ENCODE results near the gene PPP1R2.
A peak's percentile ranks its signal among the peaks of the same experiment; 100 is the strongest.

The PPP1R2 gene

GRCh38 chr3:195565716-195566115, 22.6 kb upstream of the PPP1R2 start:
- no peak for DNase-seq (ENCODE audit: low read depth)

DNA sequence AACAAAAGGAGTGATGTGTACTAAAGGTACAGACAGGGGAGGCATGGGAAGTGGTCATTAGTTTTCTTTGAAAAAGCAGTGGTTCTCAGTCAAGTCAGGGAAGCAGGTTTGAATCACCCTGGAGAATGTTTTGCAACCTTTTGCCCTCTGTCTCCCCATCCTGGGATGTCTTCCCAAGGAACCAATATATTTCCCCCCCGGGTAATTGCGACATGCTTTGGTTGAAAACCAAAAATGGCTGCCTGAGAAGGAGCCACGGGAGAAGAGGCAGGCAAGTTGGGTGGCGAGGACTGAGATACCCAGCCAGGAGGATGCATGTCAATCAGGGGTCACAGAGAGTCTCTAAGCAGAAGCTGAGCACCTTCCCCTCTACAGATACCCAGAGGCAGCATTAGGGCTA, 20.2 kb upstream of the PPP1R2 start:
- no peak for DNase-seq (ENCODE audit: low read depth)

- DNase-seq (ENCODE audit: low read depth), result peak; percentile 10
These were observed 16.7 kb upstream of the PPP1R2 start for GRCh38 chr3:195559723-195560409.

DNA sequence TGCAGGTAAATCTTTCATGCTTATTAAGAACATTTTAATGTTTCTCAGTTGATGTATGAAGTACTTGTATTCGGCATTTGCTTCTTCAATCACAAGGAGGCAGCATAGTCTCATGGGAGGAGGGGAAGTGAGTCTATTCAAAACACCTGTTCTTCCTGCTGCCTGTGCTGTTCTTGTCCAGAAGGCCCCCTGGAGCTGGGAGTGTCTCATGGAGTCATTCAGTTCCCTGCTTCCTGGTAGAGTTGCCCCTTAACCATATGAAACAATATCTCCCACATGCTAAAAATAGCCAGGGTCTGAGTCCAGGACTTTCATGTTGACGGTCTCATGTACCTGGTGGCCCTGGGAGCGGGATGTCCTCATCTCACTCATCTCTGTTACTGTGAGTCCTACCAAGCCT, 15.5 kb upstream of the PPP1R2 start:
- peak; percentile 33 for DNase-seq (ENCODE audit: low read depth)

- DNase-seq (ENCODE audit: low read depth), result no peak
These were observed 14.2 kb upstream of the PPP1R2 start for GRCh38 chr3:195557322-195557721.

DNA sequence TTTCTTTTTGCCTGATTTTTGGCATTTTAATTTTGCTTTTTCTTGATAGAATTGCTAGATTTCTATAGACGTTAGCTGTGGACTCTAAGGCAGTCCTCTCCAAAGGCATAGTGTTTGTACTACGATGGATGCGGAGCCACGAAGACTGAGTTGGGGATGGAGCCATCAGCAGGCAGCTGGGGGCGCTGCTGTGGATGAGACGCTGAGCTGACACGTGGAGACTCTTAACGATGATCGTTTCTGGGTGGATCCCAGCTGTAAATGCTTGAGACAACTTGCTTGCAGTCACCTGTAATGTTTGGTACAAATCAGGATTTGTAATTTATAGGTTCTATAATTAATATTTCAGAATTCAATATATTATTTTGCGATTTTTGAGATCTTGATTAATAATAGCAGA, 13.3 kb upstream of the PPP1R2 start:
- DNase-seq (ENCODE audit: low read depth), result peak; percentile 10

DNA sequence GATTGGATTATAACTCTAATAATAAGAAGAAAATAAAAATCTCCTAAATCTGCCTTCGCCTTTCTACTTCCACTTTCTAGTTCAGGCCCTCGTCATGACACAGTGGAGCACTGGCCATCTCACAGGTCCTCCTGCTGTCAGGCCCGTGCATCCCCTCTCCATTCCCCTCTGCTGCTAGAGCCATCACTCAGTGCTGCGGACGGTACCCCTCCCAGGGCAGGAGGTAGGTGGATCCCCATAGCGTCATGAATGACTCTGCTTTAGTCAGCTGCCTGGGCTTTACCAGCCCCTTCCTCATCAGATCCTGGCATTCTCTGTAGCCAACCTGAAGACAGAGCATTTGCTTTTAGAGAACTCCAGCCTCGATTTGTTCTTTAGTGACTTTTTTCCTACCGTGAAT, 12.0 kb upstream of the PPP1R2 start:
- DNase-seq (ENCODE audit: low read depth), result no peak

DNA sequence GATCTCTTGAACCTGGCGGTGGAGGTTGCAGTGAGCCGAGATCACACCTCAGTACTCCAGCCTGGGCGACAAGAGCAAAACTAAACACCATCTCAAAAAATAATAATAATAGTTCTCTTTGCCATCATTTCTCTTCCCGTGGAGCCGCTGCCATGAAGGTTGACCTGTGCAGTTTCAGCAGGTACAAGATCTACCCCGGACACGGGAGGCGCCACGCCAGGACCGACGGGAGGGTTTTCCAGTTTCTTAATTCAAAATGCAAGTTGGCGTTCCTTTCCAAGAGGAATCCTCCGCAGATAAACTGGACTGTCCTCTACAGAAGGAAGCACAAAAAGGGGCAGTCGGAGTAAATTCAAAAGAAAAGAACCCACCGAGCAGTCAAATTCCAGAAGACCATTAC, 11.3 kb upstream of the PPP1R2 start:
- no peak for DNase-seq (ENCODE audit: low read depth)

DNA sequence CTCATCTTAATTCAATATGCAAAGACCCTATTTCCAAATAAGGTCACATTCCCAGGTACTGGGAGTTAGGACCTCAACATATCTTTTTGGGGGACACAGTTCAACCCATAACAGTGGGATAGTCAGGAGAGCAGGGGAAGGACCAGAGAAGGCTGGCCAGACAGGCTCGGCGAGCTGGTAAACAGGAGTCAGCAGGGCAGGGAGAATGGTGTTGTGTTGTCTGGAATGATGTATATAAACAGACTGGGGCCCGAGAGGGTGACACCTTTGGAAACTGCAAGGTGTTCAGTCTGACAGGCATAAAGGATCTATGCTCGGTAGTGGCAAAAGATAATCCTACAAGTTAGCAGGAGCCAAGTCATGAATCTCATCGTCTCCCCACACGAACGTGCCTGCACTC, 10.1 kb upstream of the PPP1R2 start:
- no peak for DNase-seq (ENCODE audit: low read depth)

DNA sequence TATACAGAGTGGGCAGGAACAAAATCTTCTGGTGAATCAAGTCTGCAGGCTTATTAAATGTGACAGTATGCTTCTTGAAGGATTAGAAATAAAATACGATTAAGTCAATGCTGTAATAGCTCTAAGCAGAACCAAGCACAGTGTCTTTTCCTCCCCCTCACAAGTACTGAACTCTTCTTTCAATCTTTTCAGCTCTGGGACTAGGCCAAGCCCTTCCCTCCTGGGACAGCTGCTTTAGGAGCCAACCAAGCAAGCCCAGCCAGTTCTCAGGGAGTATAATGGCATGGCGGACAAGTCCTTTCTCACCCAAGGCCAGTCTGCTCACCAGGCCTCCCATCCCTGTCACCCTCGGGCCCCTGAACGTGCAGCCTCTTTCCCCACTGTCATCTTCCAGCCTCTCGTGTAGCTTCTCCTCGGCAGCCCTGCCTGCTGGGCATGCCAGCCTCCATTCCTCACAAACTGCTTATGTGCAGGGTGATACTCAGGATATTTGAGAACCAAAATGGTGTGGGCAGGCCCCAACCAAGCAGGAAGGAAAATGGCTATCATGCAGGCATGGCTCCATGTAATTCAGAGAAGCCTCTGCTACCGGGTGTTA, 8.4 kb upstream of the PPP1R2 start:
- peak; percentile 13 for DNase-seq (ENCODE audit: low read depth)

GRCh38 chr3:195550723-195551122, 7.6 kb upstream of the PPP1R2 start:
- DNase-seq (ENCODE audit: low read depth), result no peak

- DNase-seq (ENCODE audit: low read depth), result no peak
These were observed 6.9 kb upstream of the PPP1R2 start for GRCh38 chr3:195549931-195550519.

GRCh38 chr3:195548987-195549386, 5.9 kb upstream of the PPP1R2 start:
- no peak for DNase-seq (ENCODE audit: low read depth)

- no peak for DNase-seq (ENCODE audit: low read depth)
These were observed 5.4 kb upstream of the PPP1R2 start for GRCh38 chr3:195548501-195548900.

DNA sequence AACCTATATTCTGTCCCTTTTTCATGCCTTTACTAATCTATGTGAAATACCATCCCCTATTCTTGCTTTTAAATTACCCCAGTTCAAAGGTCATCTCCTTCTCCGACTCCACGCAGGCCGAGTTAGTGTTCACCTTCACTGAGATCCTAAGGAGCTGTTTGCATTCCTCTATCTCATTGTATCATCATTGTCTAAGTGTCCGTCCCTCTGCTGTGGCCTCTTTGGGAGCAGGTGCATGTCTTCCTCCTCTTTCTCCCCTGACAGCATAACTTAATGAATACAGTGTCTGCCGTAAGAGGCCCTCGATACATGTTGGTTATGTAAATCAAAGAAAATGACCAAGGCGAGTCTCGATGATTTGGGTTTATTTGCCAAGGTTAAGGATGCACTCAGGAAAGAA, 4.9 kb upstream of the PPP1R2 start:
- DNase-seq (ENCODE audit: low read depth), result no peak

DNA sequence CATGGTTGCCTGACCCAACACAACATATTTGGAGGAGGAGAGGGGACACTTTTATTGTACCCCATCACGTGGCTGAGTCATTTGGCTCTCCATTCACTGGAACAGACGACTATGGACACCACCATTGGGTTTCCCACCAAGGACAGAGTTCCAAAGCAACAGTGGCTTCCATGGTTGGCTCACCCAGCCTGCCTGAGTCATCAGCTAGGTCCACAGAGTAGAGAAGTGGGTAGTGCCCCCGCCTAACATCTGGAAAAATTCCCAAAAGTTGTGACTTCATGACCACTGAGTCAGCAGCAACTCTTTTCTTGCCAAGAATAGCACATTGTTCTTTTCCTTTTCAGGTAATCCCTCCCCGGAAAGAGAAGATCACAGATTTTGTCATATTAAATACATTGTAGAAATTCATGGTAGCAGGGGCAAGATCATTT, 3.0 kb upstream of the PPP1R2 start:
- peak; percentile 85 for DNase-seq (ENCODE audit: low read depth)

DNA sequence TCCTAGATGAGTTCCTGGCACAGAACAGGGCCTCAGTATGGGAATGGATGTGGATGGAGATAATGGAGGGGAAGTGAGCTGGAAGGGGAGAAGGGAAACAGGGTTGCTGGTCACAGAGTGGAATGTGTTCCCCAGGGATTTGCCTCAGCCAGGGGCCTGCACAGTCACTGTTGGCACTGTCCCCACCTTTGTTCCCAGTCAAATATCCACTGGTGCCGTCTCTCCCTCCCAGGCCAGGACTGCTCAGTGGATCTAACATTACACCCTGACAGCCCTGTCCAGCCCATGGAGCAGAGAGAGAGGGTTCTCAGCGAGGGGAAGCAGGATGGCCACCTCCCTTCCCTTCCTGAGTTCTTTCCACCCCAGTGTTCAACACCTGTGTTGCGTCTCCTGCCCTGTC, 1.5 kb upstream of the PPP1R2 start:
- no peak for DNase-seq (ENCODE audit: low read depth)

DNA sequence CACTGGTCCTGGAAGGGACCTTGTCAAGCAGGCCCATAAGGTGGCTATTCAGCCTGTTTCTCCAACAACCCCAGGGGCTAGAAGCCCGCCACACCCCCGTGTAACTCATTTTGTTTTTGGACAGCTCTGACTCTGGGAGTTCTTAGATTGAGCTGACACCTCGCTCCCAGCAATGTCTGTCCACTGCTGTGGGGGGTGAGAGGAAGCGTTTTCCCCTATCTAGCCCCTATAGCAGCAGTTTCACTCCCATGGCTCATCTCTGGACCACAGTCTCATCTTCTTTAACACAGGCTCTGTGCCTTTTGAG, 1.1 kb upstream of the PPP1R2 start:
- no peak for DNase-seq (ENCODE audit: low read depth)

DNA sequence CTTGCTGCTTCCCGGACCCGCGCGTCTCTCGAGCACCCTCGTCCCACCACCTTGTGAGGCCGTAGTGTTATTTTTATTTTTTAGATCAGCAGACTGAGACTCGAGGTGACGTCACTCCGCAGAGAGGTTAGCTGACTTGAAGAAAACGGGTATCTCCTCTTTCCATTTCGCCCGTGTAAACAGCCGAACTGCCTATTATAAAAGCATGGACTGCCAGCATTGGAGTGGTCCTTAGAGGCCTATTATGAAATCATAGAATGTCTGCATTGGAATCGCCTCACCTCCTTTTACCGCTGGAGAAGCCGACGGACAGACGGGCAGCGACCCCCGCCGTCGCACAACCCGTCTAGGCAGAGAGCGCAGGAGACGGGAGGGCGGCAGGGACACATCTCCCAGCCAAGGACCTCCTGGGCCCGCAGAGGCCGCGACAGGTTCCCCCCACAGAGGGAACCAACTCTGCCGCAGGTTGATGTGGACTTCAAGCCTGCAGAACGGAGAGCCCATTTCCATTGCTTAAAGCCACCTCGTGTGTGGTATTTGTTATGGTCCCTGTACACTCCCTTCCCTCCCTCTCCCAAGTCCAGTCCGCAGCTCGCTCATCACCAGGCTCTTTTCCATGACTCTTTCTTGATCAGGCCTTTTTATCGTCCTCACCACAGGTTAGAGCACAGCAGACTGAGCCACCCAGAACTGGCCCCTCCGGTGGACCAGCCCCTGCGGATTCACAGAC, 540 bp upstream of the PPP1R2 start:
- DNase-seq (ENCODE audit: low read depth), result peak; percentile 22

- peak; percentile 30 for DNase-seq (ENCODE audit: low read depth)
These were observed 818 bp downstream of the PPP1R2 start for GRCh38 chr3:195542316-195542697.

- no peak for DNase-seq (ENCODE audit: low read depth)
These were observed 2.6 kb downstream of the PPP1R2 start for GRCh38 chr3:195540511-195540910.

DNA sequence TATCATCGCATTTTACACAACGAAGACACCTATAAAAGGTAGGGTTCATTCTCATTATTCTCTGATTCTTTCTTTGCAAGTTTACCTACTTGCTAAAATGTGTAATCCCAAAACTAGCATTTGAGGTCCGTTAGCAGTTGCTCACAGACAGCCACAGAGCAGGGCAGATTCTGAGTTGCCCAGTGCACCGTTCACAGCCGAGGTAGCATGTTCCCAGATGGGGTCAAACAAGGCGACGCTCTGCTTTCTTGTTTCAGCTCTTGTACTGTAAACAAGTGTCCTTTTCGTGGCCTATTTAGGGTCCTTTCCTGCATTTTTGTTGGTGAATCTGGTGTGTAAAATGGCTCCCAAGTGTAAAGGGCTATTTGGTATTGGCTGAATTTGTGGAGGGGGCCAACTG, 3.1 kb downstream of the PPP1R2 start:
- no peak for DNase-seq (ENCODE audit: low read depth)

DNA sequence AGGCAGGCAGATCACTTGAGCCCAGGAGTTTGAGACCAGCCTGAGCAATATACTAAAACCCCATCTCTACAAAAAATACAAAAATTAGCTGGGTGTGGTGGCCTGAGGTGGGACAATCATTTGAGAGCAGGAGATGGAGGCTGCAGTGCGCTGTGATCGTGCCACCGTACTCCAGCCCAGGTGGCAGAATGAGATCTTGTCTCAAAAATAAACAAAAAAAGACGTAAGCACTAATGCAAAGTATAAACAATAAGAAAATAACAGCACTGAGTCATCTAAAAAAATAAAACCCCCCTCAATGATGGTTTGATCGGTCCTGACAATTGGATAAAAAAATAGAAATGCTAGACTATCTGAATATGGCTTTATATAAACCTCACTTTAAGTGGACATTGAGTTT, 3.6 kb downstream of the PPP1R2 start:
- no peak for DNase-seq (ENCODE audit: low read depth)
